GM19397 (cell line): Measurements from ENCODE around the gene ENKD1.

ENCODE experiments used
- ATAC-seq: cut with Tn5 transposase; IDR thresholded peaks from one replicate; pipeline ENCODE4 v1.9.1; 2021; ENCODE audit warnings: mild to moderate bottlenecking, moderate library complexity; ENCODE audit not compliant: unreplicated experiment

ENKD1 gene

GRCh38 chr16:67664258-67664657 lies 2.3 kb downstream of the ENKD1 start:
- ATAC-seq = no peak

- ATAC-seq = no peak
Observed at GRCh38 chr16:67663877-67664222, 2.7 kb downstream of the ENKD1 start.

GRCh38 chr16:67663151-67663876 lies 3.2 kb downstream of the ENKD1 start:
- ATAC-seq = no peak

- ATAC-seq = no peak
Observed at GRCh38 chr16:67662653-67663010, 3.9 kb downstream of the ENKD1 start.

- no peak for ATAC-seq
Observed at GRCh38 chr16:67661886-67662652, 4.5 kb downstream of the ENKD1 start.

GRCh38 chr16:67661101-67661761 lies 5.3 kb downstream of the ENKD1 start:
- ATAC-seq = no peak

- ATAC-seq = peak; percentile 74
Observed at GRCh38 chr16:67660564-67661028, 6.0 kb downstream of the ENKD1 start, which contains the start of gene PARD6A. Gene PARD6A (plus strand): TSS chr16:67660960. CDS start chr16:67661039, 79 bp downstream.

GRCh38 chr16:67659675-67660563 lies 6.6 kb downstream of the ENKD1 start, which contains the start of gene ACD:
Gene ACD (minus strand): TSS chr16:67660260. CDS start chr16:67660220, 40 bp downstream.
- ATAC-seq = peak; percentile 54

GRCh38 chr16:67658849-67659674 lies 7.5 kb downstream of the ENKD1 start:
- ATAC-seq = no peak

- ATAC-seq = no peak
Observed at GRCh38 chr16:67657751-67658518, 8.6 kb downstream of the ENKD1 start.

- ATAC-seq = no peak
Observed at GRCh38 chr16:67657017-67657608, 9.4 kb downstream of the ENKD1 start.

GRCh38 chr16:67656344-67657016 lies 10.1 kb downstream of the ENKD1 start:
- no peak for ATAC-seq

- ATAC-seq = no peak
Observed at GRCh38 chr16:67655363-67655762, 11.2 kb downstream of the ENKD1 start.

GRCh38 chr16:67654403-67654911 lies 12.1 kb downstream of the ENKD1 start:
- ATAC-seq = no peak

- ATAC-seq = no peak
Observed at GRCh38 chr16:67653789-67654402, 12.7 kb downstream of the ENKD1 start.

- ATAC-seq = no peak
Observed at GRCh38 chr16:67653128-67653788, 13.3 kb downstream of the ENKD1 start.

GRCh38 chr16:67652578-67653127 lies 13.9 kb downstream of the ENKD1 start:
- no peak for ATAC-seq
